Esophagus squamous epithelium (tissue), 4 donors: Measurements from ENCODE around the gene TGFBR3.

Experiments used
- POLR2A ChIP-seq, 4 donors: fragments of 450-650 bp; IDR thresholded peaks; one replicate each; pipeline ENCODE4 v1.6.1; 2017; ENCODE audit warnings: antibody characterized with exemption in 4 of 4, mild to moderate bottlenecking in 4 of 4, moderate library complexity in 3 of 4
- TF ChIP-seq, protein P1 (sequence below), 6 experiments: fragments of 450-650 bp in 4 of 6; fragments of 200-600 bp in 2 of 6; sonication (generic) in 2 of 6; IDR thresholded peaks; one replicate each; pipeline ENCODE4 v1.5.1; 2016 to 2019; ENCODE audit warnings: antibody characterized with exemption in 6 of 6, mild to moderate bottlenecking in 4 of 6, moderate library complexity in 4 of 6

DNA sequence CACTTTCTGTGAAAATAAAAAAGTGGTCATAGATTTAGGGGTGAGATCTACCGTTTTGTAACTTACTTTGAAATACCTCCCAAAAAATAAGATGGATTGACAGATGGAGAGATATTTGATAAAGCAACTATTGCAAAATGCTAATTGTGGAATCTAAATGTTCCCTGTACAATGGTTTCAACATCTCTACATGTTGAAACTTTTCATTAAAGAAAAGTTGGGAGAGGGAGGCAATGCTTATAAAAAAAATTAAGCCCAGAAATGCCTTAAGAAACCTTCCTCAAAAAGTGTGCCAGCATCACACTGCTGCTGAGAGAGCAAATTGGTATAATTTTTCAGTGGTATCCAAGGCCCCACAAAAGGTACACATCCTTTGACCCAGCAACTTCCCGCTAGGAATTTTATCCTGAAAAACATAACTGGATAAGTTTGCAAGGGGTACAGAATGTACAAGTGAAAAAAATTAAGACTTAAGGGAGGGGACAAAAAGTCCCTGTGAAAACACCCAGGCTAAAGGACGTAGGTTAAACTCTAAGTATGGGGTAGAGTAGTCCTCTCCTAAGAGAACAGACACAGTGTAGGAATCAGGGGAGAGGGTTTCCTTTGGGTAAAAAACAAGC, 84.3 kb downstream of the TGFBR3 start:
- TF ChIP-seq, protein P1, sequence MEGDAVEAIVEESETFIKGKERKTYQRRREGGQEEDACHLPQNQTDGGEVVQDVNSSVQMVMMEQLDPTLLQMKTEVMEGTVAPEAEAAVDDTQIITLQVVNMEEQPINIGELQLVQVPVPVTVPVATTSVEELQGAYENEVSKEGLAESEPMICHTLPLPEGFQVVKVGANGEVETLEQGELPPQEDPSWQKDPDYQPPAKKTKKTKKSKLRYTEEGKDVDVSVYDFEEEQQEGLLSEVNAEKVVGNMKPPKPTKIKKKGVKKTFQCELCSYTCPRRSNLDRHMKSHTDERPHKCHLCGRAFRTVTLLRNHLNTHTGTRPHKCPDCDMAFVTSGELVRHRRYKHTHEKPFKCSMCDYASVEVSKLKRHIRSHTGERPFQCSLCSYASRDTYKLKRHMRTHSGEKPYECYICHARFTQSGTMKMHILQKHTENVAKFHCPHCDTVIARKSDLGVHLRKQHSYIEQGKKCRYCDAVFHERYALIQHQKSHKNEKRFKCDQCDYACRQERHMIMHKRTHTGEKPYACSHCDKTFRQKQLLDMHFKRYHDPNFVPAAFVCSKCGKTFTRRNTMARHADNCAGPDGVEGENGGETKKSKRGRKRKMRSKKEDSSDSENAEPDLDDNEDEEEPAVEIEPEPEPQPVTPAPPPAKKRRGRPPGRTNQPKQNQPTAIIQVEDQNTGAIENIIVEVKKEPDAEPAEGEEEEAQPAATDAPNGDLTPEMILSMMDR (IDR thresholded peaks at IDR 0.05), result no peak
- no peak for TF ChIP-seq POLR2A (IDR thresholded peaks at IDR 0.05)
